ENCODE data around the gene ANKRD24.
"Not testable (repeated sequence)": the region's sequence is repeated elsewhere in the genome, so short reads cannot be mapped to it uniquely, and the experiment has no call there.

ANKRD24 gene

GRCh38 chr19:4233282-4233853 is 50.9 kb downstream of the ANKRD24 start:
- DNase-seq: peak; percentile 52

DNA sequence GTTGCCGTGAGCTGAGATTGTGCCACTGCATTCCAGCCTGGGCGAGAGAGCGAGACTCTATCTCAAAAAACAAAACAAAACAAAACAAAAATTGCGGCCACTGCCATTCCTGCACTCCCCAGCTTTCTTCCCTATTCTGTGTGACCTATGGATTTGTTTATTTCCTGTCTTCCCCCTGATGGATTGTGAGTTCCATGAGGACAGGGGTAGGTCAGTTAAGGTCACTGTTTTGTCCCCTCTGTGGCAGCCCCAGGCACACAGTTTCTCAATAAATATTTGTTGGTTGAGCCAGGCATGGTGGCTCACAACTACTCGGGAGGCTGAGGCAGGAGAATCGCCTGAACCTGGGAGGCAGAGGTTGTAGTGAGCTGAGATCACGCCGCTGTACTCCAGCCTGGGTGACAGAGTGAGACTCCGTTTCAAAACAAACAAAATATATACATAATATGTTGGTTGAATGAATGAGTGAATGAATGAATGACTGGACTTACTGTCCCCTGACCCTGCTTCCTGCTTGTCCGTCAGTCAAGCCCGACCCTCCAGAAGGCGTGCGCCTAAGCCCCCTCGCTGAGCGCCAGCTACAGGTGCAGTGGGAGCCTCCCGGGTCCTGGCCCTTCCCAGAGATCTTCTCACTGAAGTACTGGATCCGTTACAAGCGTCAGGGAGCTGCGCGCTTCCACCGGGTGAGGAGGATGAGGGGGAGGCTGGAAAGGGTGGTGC is 51.8 kb downstream of the ANKRD24 start:
- no peak for DNase-seq

DNA sequence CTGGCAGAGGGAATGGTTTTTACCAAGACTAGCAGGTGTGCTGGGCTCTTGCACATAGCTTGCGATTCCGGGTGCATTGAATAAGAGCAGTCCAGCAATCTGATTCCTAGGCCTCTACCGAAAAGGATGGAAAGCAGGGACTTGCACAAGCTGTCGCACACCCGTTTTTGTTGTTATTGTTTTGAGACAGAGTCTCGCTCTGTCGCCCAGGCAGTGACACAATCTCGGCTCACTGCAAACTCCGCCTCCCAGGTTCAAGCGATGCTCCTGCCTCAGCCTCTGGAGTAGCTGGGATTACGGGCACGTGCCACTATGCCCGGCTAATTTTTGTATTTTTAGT is 52.3 kb downstream of the ANKRD24 start:
- DNase-seq: no peak

DNA sequence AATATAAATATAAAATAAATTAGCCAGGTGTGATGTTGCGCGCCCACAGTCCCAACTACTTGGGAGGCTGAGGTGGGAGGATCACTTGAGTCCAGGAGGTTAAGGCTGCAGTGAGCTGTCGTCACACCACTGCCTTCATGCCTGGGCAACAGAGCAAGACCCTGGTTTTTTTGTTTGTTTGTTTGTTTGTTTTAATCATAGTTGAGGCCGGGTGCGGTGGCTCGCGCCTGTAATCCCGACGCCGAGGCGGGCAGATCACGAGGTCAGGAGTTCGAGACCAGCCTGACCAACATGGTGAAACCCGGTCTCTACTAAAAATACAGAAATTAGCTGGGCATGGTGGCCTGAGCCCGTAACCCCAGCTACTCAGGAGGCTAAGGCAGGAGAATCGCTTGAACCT is 55.0 kb downstream of the ANKRD24 start:
- DNase-seq: not testable (repeated sequence)

DNA sequence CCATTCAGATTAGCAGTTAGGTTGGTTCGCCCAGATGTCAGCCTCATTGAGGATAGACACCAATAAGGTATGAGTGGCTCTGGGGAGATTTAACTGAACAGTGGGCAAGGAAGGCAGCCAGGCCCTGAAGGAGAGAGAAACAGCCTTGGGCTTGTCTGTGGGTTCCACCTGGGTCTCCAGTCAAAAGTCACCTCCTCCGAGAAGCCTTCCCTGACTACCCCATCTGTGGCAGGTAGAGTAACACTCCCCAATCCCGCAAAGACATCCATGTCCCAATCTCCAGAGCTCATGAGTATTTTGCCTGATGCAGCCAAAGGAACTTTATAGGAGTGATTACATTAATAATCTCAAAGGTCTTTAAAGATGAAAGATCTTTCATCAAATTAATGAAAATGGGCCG is 56.3 kb downstream of the ANKRD24 start:
- no peak for DNase-seq

DNA sequence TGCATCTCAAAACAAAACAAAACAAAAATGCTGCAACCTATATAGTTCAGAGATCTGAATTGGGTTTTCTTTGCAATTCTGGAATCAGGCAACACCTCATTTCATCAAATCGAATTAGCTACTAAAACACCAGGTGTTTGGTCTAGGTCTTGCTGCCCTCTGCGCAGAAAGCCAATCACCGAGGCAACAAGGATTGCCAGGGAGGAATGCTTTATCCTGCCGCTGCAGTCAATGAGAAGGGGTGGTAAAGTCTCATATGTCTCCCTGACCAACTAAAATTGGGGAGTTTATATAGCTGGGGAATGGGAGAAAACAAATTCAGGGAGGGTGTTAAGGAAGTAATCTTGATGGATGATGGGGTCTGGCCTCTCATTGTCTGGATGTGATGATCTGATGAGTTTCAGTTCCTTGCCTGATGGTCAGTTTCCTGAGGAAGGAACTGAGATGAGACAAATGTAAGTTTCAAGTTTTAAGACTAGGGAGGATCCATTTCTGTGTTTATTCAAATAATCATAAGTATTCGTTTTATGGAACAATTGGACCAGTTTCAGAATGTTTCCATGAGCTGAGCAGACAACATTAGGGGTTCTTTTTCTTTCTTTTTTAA is 59.4 kb downstream of the ANKRD24 start:
- DNase-seq: no peak

DNA sequence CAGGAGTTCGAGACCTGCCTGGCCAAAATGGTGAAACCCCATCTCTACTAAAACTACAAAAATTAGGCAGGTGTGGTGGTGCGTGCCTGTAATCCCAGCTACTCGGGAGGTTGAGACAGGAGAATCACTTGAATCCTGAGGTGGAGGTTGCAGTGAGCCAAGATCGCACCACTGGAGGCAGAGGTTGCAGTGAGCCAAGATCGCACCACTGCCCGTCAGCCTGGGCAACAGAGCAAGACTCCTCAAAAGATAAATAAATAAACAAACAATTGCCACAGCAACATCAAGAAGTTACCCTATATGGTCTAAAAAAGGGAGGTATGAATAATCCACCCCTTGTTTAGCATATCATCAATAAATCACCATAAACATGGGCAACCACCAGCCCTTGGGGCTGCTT is 63.4 kb downstream of the ANKRD24 start:
- DNase-seq: not testable (repeated sequence)

DNA sequence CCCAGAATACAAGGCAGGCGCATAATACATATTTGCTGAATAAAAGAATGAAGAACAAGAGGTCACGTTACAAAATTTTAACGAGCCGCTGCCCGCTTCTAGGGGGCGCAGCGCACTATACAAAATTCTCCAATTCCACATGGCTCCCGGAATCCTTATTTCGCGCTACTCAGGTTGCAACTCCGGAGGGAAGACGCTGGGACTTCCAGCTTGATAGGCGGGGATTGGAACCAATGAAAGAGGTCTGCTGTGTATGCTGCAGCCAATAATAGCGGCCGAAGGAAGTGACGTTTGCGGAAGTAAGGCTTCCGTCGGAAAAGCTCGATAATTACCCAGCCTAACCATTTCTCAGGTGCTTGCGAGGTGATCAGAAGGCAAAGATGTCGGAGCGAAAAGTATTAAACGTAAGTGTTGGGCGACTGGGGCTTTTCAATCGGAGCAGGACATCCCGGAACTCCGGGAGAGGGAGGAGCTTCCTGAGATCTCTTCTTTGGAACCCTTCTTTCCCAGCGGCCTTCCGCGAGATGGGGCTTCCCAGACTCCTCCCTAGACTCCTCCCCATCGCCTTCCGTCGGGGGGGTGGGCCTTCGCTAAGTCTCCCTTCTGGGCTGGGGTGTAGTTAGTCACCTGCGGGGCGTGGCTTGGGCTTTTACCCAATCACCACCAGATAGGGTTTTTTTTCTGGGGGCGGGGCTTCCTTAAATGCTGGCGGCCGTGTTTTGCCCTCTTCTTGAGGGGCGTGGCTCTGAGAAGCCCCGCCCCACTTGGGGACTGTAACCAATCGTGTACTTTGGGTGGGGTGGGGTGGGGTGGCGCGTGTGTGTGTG is 64.5 kb downstream of the ANKRD24 start, which contains the start of gene YJU2:
Gene YJU2, plus strand, starts transcription at position 314 of the 827 bp plus-strand sequence. Its CDS starts 67 bp downstream, at position 381.
- DNase-seq: peak; percentile 98

- no peak for DNase-seq
Observed at GRCh38 chr19:4256563-4256962, 74.1 kb downstream of the ANKRD24 start.

DNA sequence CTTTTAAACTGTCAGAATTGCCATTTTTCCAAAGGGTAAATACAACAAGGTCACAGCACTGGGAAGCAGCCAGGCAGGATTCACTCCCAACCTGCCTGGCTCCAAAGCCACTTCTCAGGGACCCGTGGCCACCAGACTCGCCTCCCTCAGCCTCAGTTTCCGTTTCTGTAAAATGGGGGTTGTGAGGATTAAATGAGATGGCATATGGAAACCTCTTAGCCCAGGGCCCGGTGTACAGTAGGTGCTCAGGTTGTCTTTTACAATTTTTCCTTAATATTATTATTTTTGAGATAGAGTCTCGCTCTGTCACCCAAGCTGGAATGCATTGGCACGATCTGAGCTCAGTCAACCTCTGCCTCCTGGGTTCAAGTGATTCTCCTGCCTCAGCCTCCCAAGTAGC is 74.5 kb downstream of the ANKRD24 start:
- no peak for DNase-seq

- DNase-seq: no peak
Observed at GRCh38 chr19:4258181-4258580, 75.7 kb downstream of the ANKRD24 start.

- DNase-seq: no peak
Observed at GRCh38 chr19:4260613-4261191, 78.2 kb downstream of the ANKRD24 start.

DNA sequence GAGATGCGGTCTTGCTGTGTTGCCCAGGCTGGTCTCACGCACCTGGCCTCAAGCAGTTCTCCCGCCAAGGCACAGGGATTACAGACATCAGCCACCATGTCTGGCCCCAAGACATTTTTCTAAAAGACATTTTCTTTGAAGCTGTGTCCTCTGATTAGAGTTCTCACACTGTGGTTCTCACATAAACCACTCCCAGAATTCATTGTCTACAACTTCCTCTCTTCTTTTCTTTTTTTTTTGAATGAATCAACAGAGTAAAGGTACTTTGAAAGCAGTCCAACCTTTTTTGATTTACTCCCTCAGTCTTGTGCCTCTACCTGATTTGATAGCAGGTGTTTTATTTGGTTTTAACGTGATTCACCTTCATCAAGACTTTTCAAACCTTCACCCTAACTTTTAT is 82.3 kb downstream of the ANKRD24 start:
- DNase-seq: no peak

DNA sequence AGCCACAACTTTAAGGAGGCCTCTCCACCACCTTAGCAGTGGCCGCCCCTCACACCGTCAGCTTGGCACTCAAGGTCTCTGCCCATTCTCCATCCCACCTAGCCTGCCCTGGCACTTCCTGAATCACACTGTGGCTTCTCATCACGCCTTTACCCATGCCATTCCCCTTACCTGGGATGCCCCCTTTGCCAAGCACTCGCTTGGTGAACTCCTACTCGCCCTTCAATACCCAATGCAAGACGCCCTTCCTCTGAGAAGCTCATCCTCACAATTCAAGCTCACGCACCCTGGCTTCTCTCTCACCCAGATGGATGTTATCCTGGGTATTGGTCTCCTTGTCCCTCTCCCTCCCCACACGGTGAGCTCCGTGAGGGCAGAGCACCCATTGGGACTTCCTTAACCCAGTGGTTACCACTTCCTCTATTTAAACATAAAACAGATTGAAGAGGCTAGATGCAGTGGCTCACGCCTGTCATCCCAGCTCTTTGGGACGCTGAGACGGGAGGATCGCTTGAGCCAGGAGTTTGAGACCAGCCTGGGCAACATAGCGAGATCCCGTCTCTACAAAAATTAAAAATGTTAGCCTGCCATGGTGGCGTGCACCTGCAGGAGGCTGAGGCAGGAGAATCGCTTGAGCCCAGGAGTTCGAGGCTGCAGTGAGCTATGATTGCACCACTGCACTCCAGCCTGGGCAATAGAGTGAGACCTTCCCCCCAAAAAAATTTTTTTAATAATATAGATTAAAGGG is 83.9 kb downstream of the ANKRD24 start:
- no peak for DNase-seq

DNA sequence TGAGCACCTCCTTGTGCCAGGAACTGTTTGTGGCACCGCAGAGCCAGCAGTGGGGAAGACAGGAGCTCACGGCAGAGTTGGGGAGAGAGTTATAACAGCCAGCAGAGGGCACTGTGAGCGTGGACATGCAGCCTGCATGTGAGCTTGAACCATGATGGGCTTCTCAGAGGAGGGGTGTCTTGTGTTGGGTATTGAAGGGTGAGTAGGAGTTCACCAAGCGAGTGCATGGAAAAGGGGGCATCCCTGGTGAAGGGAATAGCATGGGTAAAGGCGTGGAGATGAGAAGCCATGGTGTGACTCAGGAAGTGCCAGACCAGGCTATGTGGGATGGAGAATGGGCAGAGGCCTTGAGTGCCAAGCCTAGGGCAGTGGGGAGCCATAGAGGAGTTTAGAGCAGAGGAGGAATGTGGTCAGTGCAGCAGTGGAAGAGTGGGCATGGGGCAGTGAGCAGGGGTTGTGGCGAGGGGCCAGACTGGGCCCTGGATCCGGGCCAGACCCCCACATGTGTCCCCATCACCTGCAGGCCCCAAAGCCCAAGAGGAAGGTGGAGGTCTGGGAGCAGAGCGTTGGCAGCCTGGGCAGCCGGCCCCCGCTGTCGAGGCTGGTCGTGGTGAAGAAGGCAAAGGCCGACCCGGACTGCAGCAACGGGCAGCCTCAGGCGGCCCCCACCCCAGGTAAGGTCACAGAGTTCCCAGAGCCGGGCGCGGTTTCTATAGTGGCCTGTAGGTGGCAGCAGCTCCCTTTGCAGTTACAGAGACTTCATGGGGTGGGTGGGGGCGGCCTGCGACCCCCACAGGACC is 84.8 kb downstream of the ANKRD24 start:
- peak; percentile 50 for DNase-seq

DNA sequence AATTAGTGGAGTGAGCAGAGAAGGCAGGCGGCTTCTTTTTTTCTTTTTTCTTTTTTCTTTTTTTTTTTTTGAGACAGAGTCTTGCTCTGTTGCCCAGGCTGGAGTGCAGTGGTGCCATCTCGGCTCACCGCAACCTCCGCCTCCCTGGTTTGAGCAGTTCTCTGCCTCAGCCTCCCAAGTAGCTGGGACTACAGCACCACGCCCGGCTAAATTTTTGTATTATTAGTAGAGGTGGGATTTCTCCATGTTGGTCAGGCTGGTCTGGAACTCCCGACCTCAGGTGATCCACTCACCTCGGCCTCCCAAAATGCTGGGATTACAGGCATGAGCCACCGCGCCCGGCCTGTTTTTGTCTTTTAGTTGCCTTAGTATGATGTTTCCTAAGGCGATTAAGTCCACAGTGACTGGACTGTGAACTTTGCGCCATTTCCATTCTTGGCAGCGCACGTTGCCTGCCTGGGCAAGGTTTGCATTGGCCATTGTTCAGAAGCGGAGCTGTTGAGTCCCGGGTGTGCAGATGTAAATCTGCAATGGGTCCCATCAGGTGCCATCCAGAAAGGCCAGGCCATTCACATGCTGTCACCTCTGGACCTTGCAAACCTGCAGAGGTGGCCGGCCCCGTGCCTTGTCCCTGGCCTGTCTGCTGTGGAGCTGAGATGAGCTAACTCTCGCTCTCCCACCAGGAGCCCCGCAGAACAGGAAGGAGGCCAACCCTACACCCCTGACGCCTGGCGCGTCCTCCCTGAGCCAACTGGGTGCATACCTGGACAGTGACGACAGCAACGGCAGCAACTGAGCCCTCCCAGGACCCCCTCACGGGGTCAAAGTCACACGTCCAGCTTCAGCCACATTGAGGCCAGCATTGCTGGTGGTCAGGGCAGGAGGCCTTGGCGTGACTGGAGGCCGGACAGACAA is 85.7 kb downstream of the ANKRD24 start:
- no peak for DNase-seq

GRCh38 chr19:4268816-4269430 is 86.4 kb downstream of the ANKRD24 start:
- DNase-seq: no peak

DNA sequence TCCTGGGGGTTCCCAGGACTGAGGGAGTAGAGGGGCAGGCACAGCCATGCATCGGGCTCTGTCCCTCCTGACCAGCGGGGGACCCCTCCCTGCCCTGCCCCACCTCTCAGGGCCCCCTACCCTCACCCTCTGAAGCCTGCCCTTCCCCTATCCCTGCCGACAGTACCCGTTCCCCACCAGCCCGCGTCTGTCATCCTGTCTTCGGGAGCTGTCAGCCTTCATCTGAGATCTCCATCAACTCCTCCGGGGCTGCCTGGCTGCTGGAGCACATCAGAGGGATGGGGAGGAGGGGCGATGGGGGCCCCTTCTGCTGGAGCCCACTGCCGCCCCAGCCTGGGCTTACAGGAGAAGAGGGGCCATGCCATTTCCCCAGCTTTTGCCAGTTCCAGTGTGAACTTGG is 90.4 kb downstream of the ANKRD24 start:
- DNase-seq: no peak

- DNase-seq: not testable (repeated sequence)
Observed at GRCh38 chr19:4274321-4274686, 91.8 kb downstream of the ANKRD24 start.
